ENCODE data around the gene KRCC1. TPM values are rescaled to one million over a fixed set of nuclear protein-coding genes. Genes with fewer than 3 reads are reported as not detected.

KRCC1 gene
- total RNA-seq, 1 donor from 2014 or later = 33.9 TPM

DNA sequence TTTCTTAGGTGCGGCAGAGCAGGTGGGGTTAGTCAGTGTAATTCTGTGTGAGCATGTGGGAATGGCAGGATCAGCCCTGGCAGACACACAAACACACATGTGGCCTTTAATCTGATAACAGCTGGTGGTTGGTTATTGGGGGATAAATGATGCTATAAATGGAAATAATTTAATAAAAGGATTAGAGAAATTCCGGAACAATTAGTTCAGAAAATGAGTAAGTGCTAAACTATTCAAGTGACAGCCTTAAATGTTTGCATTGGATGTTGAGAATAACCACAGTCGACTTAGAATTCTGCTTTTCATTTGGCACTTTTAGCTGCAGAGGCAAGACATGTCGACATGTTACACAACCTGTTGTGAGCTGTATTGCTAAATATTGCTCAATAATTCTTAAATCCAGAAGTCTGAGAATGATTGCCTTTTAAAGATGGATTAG is 19.3 kb upstream of the KRCC1 start:
- Histone ChIP-seq H3K27ac (no peak overlapping the region), H3K9ac (no peak overlapping the region), H3F3A (ENCODE audit: low read depth) (no peaks in the 10 kb centered on the region), H3K4me3 (no peak overlapping the region), H2AFZ (replicated peaks) (no peak overlapping the region), H4K20me1 (ENCODE audit: low read depth) (no peaks in the 10 kb centered on the region), H3K36me3 (no peaks in the 10 kb centered on the region), H3K4me1 (no peaks in the 10 kb centered on the region), H3K9me3 (ENCODE audit: low read depth) (no peaks in the 10 kb centered on the region), H3K4me2 (no peak overlapping the region), H3K79me2 (ENCODE audit: low read depth) (no peaks in the 10 kb centered on the region), H3K27me3 (no peaks in the 10 kb centered on the region)
- TF ChIP-seq, protein P1, sequence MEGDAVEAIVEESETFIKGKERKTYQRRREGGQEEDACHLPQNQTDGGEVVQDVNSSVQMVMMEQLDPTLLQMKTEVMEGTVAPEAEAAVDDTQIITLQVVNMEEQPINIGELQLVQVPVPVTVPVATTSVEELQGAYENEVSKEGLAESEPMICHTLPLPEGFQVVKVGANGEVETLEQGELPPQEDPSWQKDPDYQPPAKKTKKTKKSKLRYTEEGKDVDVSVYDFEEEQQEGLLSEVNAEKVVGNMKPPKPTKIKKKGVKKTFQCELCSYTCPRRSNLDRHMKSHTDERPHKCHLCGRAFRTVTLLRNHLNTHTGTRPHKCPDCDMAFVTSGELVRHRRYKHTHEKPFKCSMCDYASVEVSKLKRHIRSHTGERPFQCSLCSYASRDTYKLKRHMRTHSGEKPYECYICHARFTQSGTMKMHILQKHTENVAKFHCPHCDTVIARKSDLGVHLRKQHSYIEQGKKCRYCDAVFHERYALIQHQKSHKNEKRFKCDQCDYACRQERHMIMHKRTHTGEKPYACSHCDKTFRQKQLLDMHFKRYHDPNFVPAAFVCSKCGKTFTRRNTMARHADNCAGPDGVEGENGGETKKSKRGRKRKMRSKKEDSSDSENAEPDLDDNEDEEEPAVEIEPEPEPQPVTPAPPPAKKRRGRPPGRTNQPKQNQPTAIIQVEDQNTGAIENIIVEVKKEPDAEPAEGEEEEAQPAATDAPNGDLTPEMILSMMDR (IDR thresholded peaks at IDR 0.05) = no peak
- no peak for TF ChIP-seq EZH2 (IDR thresholded peaks at IDR 0.05)
- TF ChIP-seq EZH2phosphoT487 (IDR thresholded peaks at IDR 0.05) = no peak
- H3K4me3 Mint-ChIP-seq = no peak overlapping the region
- H3K9me3 Mint-ChIP-seq = peaks cover 3% of the 10 kb centered on the region
- peaks cover 13% of the 10 kb centered on the region for H3K4me1 Mint-ChIP-seq
- peaks cover 1% of the 10 kb centered on the region for H3K36me3 Mint-ChIP-seq
- peaks cover 5% of the 10 kb centered on the region for H3K27me3 Mint-ChIP-seq (ENCODE audit: insufficient read depth, low read depth)
- DNase-seq (ENCODE audit: low spot score) = no peak
- no peak overlapping the region for H3K27ac Mint-ChIP-seq

DNA sequence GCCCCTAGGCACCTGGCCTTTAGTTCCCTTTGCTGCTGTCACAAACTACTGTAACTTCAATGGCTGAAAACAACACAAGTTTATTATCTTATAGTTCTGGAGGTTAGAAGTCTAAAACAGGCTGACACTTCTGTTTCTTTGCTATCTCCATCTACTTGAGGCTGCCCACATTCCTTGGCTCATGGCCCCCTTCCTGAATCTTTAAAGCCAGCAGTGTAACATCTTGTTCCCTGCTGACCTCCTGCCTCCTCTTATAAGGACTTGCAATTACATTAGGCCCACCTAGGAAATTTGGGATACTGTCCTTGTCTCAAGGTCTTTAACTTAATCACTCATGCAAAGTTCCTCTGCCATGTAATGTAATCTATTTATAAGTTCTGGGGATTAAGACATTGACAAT is 18.6 kb upstream of the KRCC1 start:
- H2AFZ ChIP-seq (replicated peaks) = no peak overlapping the region
- peaks cover 1% of the 10 kb centered on the region for H3K36me3 Mint-ChIP-seq
- H3K4me3 Mint-ChIP-seq = no peak overlapping the region
- H3K79me2 ChIP-seq (ENCODE audit: low read depth) = no peaks in the 10 kb centered on the region
- DNase-seq (ENCODE audit: low spot score) = no peak
- TF ChIP-seq, protein P1 (IDR thresholded peaks at IDR 0.05) = no peak
- no peak for TF ChIP-seq EZH2phosphoT487 (IDR thresholded peaks at IDR 0.05)
- TF ChIP-seq EZH2 (IDR thresholded peaks at IDR 0.05) = no peak
- no peak overlapping the region for H3K4me3 ChIP-seq
- H3K4me2 ChIP-seq = no peak overlapping the region
- peaks cover 5% of the 10 kb centered on the region for H3K27me3 Mint-ChIP-seq (ENCODE audit: insufficient read depth, low read depth)
- H3K9me3 ChIP-seq (ENCODE audit: low read depth) = no peaks in the 10 kb centered on the region
- H3K27me3 ChIP-seq = no peaks in the 10 kb centered on the region
- H3K27ac ChIP-seq = no peak overlapping the region
- H3K9me3 Mint-ChIP-seq = peaks cover 3% of the 10 kb centered on the region
- no peak overlapping the region for H3K9ac ChIP-seq
- no peaks in the 10 kb centered on the region for H3K4me1 ChIP-seq
- peaks cover 16% of the 10 kb centered on the region for H3K4me1 Mint-ChIP-seq
- H3K27ac Mint-ChIP-seq = no peak overlapping the region
- no peaks in the 10 kb centered on the region for H3K36me3 ChIP-seq
- H3F3A ChIP-seq (ENCODE audit: low read depth) = no peaks in the 10 kb centered on the region
- no peaks in the 10 kb centered on the region for H4K20me1 ChIP-seq (ENCODE audit: low read depth)

GRCh38 chr2:88071365-88071764 is 15.8 kb upstream of the KRCC1 start:
- no peak overlapping the region for H2AFZ ChIP-seq (replicated peaks)
- H3K36me3 ChIP-seq = no peaks in the 10 kb centered on the region
- H3K4me3 ChIP-seq = no peak overlapping the region
- no peaks in the 10 kb centered on the region for H3K9me3 ChIP-seq (ENCODE audit: low read depth)
- Mint-ChIP-seq H3K4me1 (peaks cover 17% of the 10 kb centered on the region), H3K27me3 (ENCODE audit: insufficient read depth, low read depth) (peaks cover 5% of the 10 kb centered on the region), H3K36me3 (peaks cover 1% of the 10 kb centered on the region), H3K27ac (peak overlapping the region; percentile 81), H3K9me3 (peaks cover 3% of the 10 kb centered on the region), H3K4me3 (no peak overlapping the region)
- H3K79me2 ChIP-seq (ENCODE audit: low read depth) = no peaks in the 10 kb centered on the region
- H3F3A ChIP-seq (ENCODE audit: low read depth) = no peaks in the 10 kb centered on the region
- DNase-seq (ENCODE audit: low spot score) = no peak
- H3K4me2 ChIP-seq = no peak overlapping the region
- no peaks in the 10 kb centered on the region for H3K27me3 ChIP-seq
- H3K4me1 ChIP-seq = no peaks in the 10 kb centered on the region
- H4K20me1 ChIP-seq (ENCODE audit: low read depth) = no peaks in the 10 kb centered on the region
- TF ChIP-seq EZH2phosphoT487 (IDR thresholded peaks at IDR 0.05) (no peak), EZH2 (IDR thresholded peaks at IDR 0.05) (no peak)
- TF ChIP-seq, protein P1 (IDR thresholded peaks at IDR 0.05) = no peak
- H3K9ac ChIP-seq = no peak overlapping the region
- H3K27ac ChIP-seq = no peak overlapping the region
